Mucosa of stomach (tissue), 1 donor: ENCODE results near the gene ZNF747.

Source experiments
- H3K27me3 ChIP-seq: one replicate; pipeline ENCODE4 v1.7.0; 2013; ENCODE audit warnings: mild to moderate bottlenecking, low read length; ENCODE audit not compliant: control insufficient read depth, insufficient read depth
- H3K36me3 ChIP-seq: one replicate; pipeline ENCODE4 v1.7.0; 2013; ENCODE audit warnings: low read length; ENCODE audit not compliant: control insufficient read depth, insufficient read depth
- H3K4me1 ChIP-seq: one replicate; pipeline ENCODE4 v1.7.0; 2013; ENCODE audit warnings: mild to moderate bottlenecking, low read length; ENCODE audit not compliant: control insufficient read depth, insufficient read depth
- H3K4me3 ChIP-seq: one replicate; pipeline ENCODE4 v1.7.0; 2013; ENCODE audit warnings: low read length
- H3K9ac ChIP-seq: one replicate; pipeline ENCODE4 v1.7.0; 2013; ENCODE audit warnings: mild to moderate bottlenecking, low read length, moderate library complexity
- H3K9me3 ChIP-seq: one replicate; pipeline ENCODE4 v1.7.0; 2013; ENCODE audit warnings: mild to moderate bottlenecking, low read length, moderate library complexity; ENCODE audit not compliant: control insufficient read depth
- donor health status: Pancreatic carcinoma.

ZNF747 gene

GRCh38 chr16:30534368-30535105 is at the start of gene ZNF747:
Gene ZNF747, minus strand, starts transcription at chr16:30534858. Its CDS starts 179 bp downstream, at chr16:30534679.
- Histone ChIP-seq H3K4me3 (peak within 1 kb of the TSS; percentile 87), H3K27me3 (no peaks in the 10 kb centered on the region), H3K36me3 (no peaks in the 10 kb centered on the region), H3K9ac (peak within 1 kb of the TSS; percentile 97), H3K9me3 (no peaks in the 10 kb centered on the region), H3K4me1 (peaks cover 26% of the 10 kb centered on the region)

GRCh38 chr16:30582611-30583340 is 48.1 kb upstream of the ZNF747 start:
- H3K9ac ChIP-seq = no peak overlapping the region
- H3K4me3 ChIP-seq = no peak overlapping the region
- no peaks in the 10 kb centered on the region for H3K27me3 ChIP-seq
- H3K36me3 ChIP-seq = no peaks in the 10 kb centered on the region
- H3K9me3 ChIP-seq = no peaks in the 10 kb centered on the region
- peaks cover 14% of the 10 kb centered on the region for H3K4me1 ChIP-seq

- H3K9ac ChIP-seq = no peak overlapping the region
- H3K4me3 ChIP-seq = no peak overlapping the region
- H3K9me3 ChIP-seq = no peaks in the 10 kb centered on the region
- no peaks in the 10 kb centered on the region for H3K27me3 ChIP-seq
- peaks cover 14% of the 10 kb centered on the region for H3K4me1 ChIP-seq
- no peaks in the 10 kb centered on the region for H3K36me3 ChIP-seq
Observed at GRCh38 chr16:30581457-30581856, 46.8 kb upstream of the ZNF747 start.

GRCh38 chr16:30574678-30575077 is 40.0 kb upstream of the ZNF747 start:
- no peaks in the 10 kb centered on the region for H3K9me3 ChIP-seq
- peaks cover 16% of the 10 kb centered on the region for H3K4me1 ChIP-seq
- H3K9ac ChIP-seq = no peak overlapping the region
- H3K27me3 ChIP-seq = no peaks in the 10 kb centered on the region
- no peaks in the 10 kb centered on the region for H3K36me3 ChIP-seq
- H3K4me3 ChIP-seq = no peak overlapping the region

GRCh38 chr16:30571445-30572322 is 37.0 kb upstream of the ZNF747 start, which contains the start of gene ZNF688:
Gene ZNF688, minus strand, starts transcription at chr16:30571714. Its CDS starts 85 bp downstream, at chr16:30571629.
- Histone ChIP-seq H3K4me1 (peaks cover 16% of the 10 kb centered on the region), H3K36me3 (no peaks in the 10 kb centered on the region), H3K27me3 (no peaks in the 10 kb centered on the region), H3K9ac (peak within 1 kb of the TSS; percentile 95), H3K4me3 (peak within 1 kb of the TSS; percentile 79), H3K9me3 (no peaks in the 10 kb centered on the region)

- Histone ChIP-seq H3K9ac (peak overlapping the region; percentile 95), H3K4me1 (peaks cover 16% of the 10 kb centered on the region), H3K27me3 (no peaks in the 10 kb centered on the region), H3K4me3 (peak overlapping the region; percentile 79), H3K9me3 (no peaks in the 10 kb centered on the region), H3K36me3 (no peaks in the 10 kb centered on the region)
Observed at GRCh38 chr16:30570636-30571444, 36.2 kb upstream of the ZNF747 start.

GRCh38 chr16:30569746-30570635 is 35.3 kb upstream of the ZNF747 start:
- no peak overlapping the region for H3K9ac ChIP-seq
- no peak overlapping the region for H3K4me3 ChIP-seq
- H3K4me1 ChIP-seq = peaks cover 16% of the 10 kb centered on the region
- no peaks in the 10 kb centered on the region for H3K36me3 ChIP-seq
- no peaks in the 10 kb centered on the region for H3K27me3 ChIP-seq
- H3K9me3 ChIP-seq = no peaks in the 10 kb centered on the region

- Histone ChIP-seq H3K9me3 (no peaks in the 10 kb centered on the region), H3K4me3 (no peak overlapping the region), H3K4me1 (peaks cover 16% of the 10 kb centered on the region), H3K27me3 (no peaks in the 10 kb centered on the region), H3K36me3 (no peaks in the 10 kb centered on the region), H3K9ac (no peak overlapping the region)
Observed at GRCh38 chr16:30569281-30569680, 34.6 kb upstream of the ZNF747 start.

- Histone ChIP-seq H3K9ac (no peak overlapping the region), H3K4me1 (peaks cover 16% of the 10 kb centered on the region), H3K9me3 (no peaks in the 10 kb centered on the region), H3K27me3 (no peaks in the 10 kb centered on the region), H3K4me3 (no peak overlapping the region), H3K36me3 (no peaks in the 10 kb centered on the region)
Observed at GRCh38 chr16:30567991-30568638, 33.5 kb upstream of the ZNF747 start.

- Histone ChIP-seq H3K9ac (no peak overlapping the region), H3K36me3 (no peaks in the 10 kb centered on the region), H3K9me3 (no peaks in the 10 kb centered on the region), H3K4me3 (no peak overlapping the region), H3K27me3 (no peaks in the 10 kb centered on the region), H3K4me1 (peaks cover 14% of the 10 kb centered on the region)
Observed at GRCh38 chr16:30567160-30567990, 32.7 kb upstream of the ZNF747 start.
